K562 (cell line): ENCODE results near the gene ASB6. TPM values are rescaled to one million over a fixed set of nuclear protein-coding genes. Genes with fewer than 3 reads are reported as not detected.

Source experiments
- ATAC-seq: fragments of 200-7000 bp; cut with Tn5 transposase; 3 replicates; pipeline ENCODE4 v1.9.1; 2020; ENCODE audit warnings: moderate library complexity
- BruUV-seq: library from RNA; stranded (reverse); fragments of 400-500 nt; replicated peaks from 2 replicates; lab custom pipeline; 2021; lab: Mats Ljungman, UMichigan
- CTCF ChIA-PET: fragments of 300-600 bp; formaldehyde crosslinking; extraction: SDS; loops from one replicate; lab custom pipeline; 2021; ENCODE audit warnings: low intra/inter-chr PET ratio; lab: Yijun Ruan, JAX
- POLR2A ChIA-PET: fragments of 300-600, 350-650 bp; sonication (Branson Sonifier 250); formaldehyde crosslinking; extraction: SDS; loops from one replicate; lab custom pipeline; 2021; ENCODE audit warnings: antibody characterized with exemption, inconsistent platforms; lab: Yijun Ruan, JAX
- DNase-seq, 4 experiments: peaks; one replicate each; pipeline versions ENCODE4 v3.0.0 to v3.0.0-alpha.2; 2011 to 2018; ENCODE audit warnings: low spot score in 3 of 4, mixed read lengths in 3 of 4; ENCODE audit errors: extremely low read depth in 1 of 4
- FAIRE-seq: peaks from 2 replicates; lab custom pipeline; 2011; peaks lifted over from hg19 to GRCh38; lab: Jason Lieb, UNC
- H2AFZ ChIP-seq: 2 replicates; pipeline ENCODE4 v1.6.0; 2011; ENCODE audit warnings: low read depth, low read length, control low read depth, inconsistent platforms
- H3K27ac ChIP-seq: fragments of 200-600 bp; 3 replicates; pipeline ENCODE4 v1.8.0; 2011; ENCODE audit warnings: low read depth, mild to moderate bottlenecking, control low read depth, inconsistent platforms, low read length, moderate library complexity, mixed read lengths; ENCODE audit errors: extremely low read depth
- H3K27me3 ChIP-seq, 2 experiments: fragments of 300-600 bp in 1 of 2; 2 replicates in 1 of 2; 3 replicates in 1 of 2; pipeline versions ENCODE4 v1.6.0 to v1.8.0; 2011; ENCODE audit warnings: inconsistent platforms in 2 of 2, low read length in 2 of 2, mild to moderate bottlenecking in 1 of 2, mixed read lengths in 1 of 2, moderate library complexity in 1 of 2; ENCODE audit not compliant: control insufficient read depth in 2 of 2, insufficient read depth in 2 of 2
- H3K36me3 ChIP-seq: fragments of 300-600 bp; 3 replicates; pipeline ENCODE4 v1.8.0; 2011; ENCODE audit warnings: mild to moderate bottlenecking, low read length, inconsistent platforms; ENCODE audit not compliant: control insufficient read depth, insufficient read depth
- H3K4me1 ChIP-seq, 2 experiments: fragments of 200-600 bp in 1 of 2; replicated peaks in 1 of 2; 2 replicates in 1 of 2; 3 replicates in 1 of 2; pipeline versions ENCODE4 v1.5.1 to v1.8.0; 2011; ENCODE audit warnings: inconsistent platforms in 2 of 2, low read length in 2 of 2, mild to moderate bottlenecking in 1 of 2, mixed read lengths in 1 of 2, moderate library complexity in 1 of 2; ENCODE audit not compliant: control insufficient read depth in 2 of 2, insufficient read depth in 2 of 2
- H3K4me2 ChIP-seq: 2 replicates; pipeline ENCODE4 v1.6.1; 2011; ENCODE audit warnings: low read length, control low read depth, inconsistent platforms, mixed read lengths; ENCODE audit not compliant: insufficient read depth
- H3K4me3 ChIP-seq: fragments of 200-600 bp; sonication (generic), shearing (Covaris generic); 2 replicates; pipeline ENCODE4 v1.5.1; 2016; ENCODE audit warnings: control low read depth, inconsistent platforms
- H3K79me2 ChIP-seq: fragments of 200-600 bp; 3 replicates; pipeline ENCODE4 v1.8.0; 2011; ENCODE audit warnings: low read length, inconsistent platforms; ENCODE audit not compliant: control insufficient read depth, insufficient read depth
- H3K9ac ChIP-seq, 2 experiments: 2 replicates each; pipeline versions ENCODE4 v1.6.0 to v1.6.1; 2011; ENCODE audit warnings: low read depth in 2 of 2, low read length in 2 of 2, control low read depth in 1 of 2, inconsistent platforms in 1 of 2, mild to moderate bottlenecking in 1 of 2, mixed read lengths in 1 of 2; ENCODE audit not compliant: insufficient read depth in 1 of 2
- H3K9me1 ChIP-seq: one replicate; pipeline ENCODE4 v1.6.0; 2011; ENCODE audit warnings: inconsistent platforms, mild to moderate bottlenecking, low read length, moderate library complexity; ENCODE audit not compliant: control insufficient read depth, insufficient read depth
- H3K9me3 ChIP-seq: replicated peaks from 2 replicates; pipeline ENCODE4 v1.5.1; 2011; ENCODE audit warnings: low read depth, low read length, inconsistent platforms; ENCODE audit not compliant: control insufficient read depth, insufficient read depth
- H4K20me1 ChIP-seq: replicated peaks from 2 replicates; pipeline ENCODE4 v1.6.1; 2011; ENCODE audit warnings: low read length, inconsistent platforms, mixed read lengths; ENCODE audit not compliant: control insufficient read depth, insufficient read depth
- CBFA2T2 ChIP-seq: fragments of 450-650 bp; conservative IDR thresholded peaks from 2 replicates; pipeline ENCODE4 v1.6.1; 2017; ENCODE audit warnings: mild to moderate bottlenecking
- CC2D1A ChIP-seq: fragments of 450-650 bp; IDR thresholded peaks from 2 replicates; pipeline ENCODE4 v1.6.1; 2017; ENCODE audit warnings: mild to moderate bottlenecking
- CEBPZ ChIP-seq: fragments of 150-350 bp; IDR thresholded peaks from 2 replicates; pipeline ENCODE4 v1.6.1; 2014; ENCODE audit warnings: low read depth, mild to moderate bottlenecking, low read length, borderline replicate concordance
- NRF1 ChIP-seq, 2 experiments: fragments of 450-650 bp; IDR thresholded peaks in 1 of 2; conservative IDR thresholded peaks in 1 of 2; 2 replicates each; pipeline ENCODE4 v1.6.1; 2014; ENCODE audit warnings: mild to moderate bottlenecking in 2 of 2
- RAD51 ChIP-seq: fragments of 450-650 bp; IDR thresholded peaks from 2 replicates; pipeline ENCODE4 v1.7.1; 2016; ENCODE audit warnings: low read depth, mild to moderate bottlenecking, borderline replicate concordance
- TEAD4 ChIP-seq, 2 experiments: sonication (generic) in 1 of 2; formaldehyde crosslinking in 1 of 2; IDR thresholded peaks; 2 replicates each; pipeline versions ENCODE4 v1.6.1 to v1.8.0; 2012 to 2022; ENCODE audit warnings: borderline replicate concordance in 1 of 2, inconsistent platforms in 1 of 2, low read length in 1 of 2, mild to moderate bottlenecking in 1 of 2, missing genetic modification reagents in 1 of 2
- TOE1 ChIP-seq, 2 experiments: fragments of 450-650 bp in 1 of 2; sonication (generic) in 1 of 2; formaldehyde crosslinking in 1 of 2; IDR thresholded peaks; 2 replicates each; pipeline versions ENCODE4 v1.7.1 to v1.8.0; 2016 to 2022; ENCODE audit warnings: borderline replicate concordance in 2 of 2, mild to moderate bottlenecking in 2 of 2, antibody characterized with exemption in 1 of 2, inconsistent platforms in 1 of 2, low read depth in 1 of 2, missing genetic modification reagents in 1 of 2, moderate library complexity in 1 of 2
- USF2 ChIP-seq: sonication (generic); formaldehyde crosslinking; IDR thresholded peaks from 2 replicates; pipeline ENCODE4 v1.5.0; 2020; ENCODE audit warnings: missing genetic modification reagents
- WGBS: fragments of 100-300 bp; shearing (Covaris generic); methylation state at CpG from one replicate; pipeline ENCODE4 v1.1.6; 2016; ENCODE audit warnings: low coverage, mixed read lengths; ENCODE audit not compliant: insufficient coverage; ENCODE audit errors: missing lambda C conversion rate; 5-methylcytosine and 5-hydroxymethylcytosine counted together
- in situ Hi-C: fragments of 300-500 bp; cut with MboI; formaldehyde crosslinking; loops from 4 replicates; pipeline ENCODE4 v1.15.0; 2018; ENCODE audit warnings: inconsistent platforms, mixed read lengths
- intact Hi-C: fragments of 100-400 bp; cut with micrococcal nuclease; formaldehyde crosslinking; loops from 2 replicates; pipeline ENCODE4 v1.14.2; 2022
- polyA plus RNA-seq, 8 experiments: library from polyadenylated mRNA; depleted of rRNA in 4 of 8; stranded (reverse) in 5 of 8; unstranded in 3 of 8; fragments of >200 nt; fragmentation: Nextera tagmentation in 2 of 8; fragmentation: Illumina TruSeq in 1 of 8; extraction: Ambion mirVana in 2 of 8; extraction: Trizol in 1 of 8; gene quantifications; 2 replicates each; pipeline versions ENCODE4 v1.2.1 to v1.2.3, GENCODE V29; 2011 to 2014; ENCODE audit warnings: inconsistent platforms in 1 of 8, missing spikeins in 1 of 8
- total RNA-seq, 7 experiments: library from RNA; depleted of rRNA in 6 of 7; stranded (reverse); fragments of >200 nt in 6 of 7; fragmentation: Illumina TruSeq in 2 of 7; extraction: Trizol in 2 of 7; gene quantifications; 2 replicates each; pipeline versions ENCODE4 v1.2.1 to v1.2.3, GENCODE V29; 2011 to 2021; ENCODE audit warnings: low replicate concordance in 1 of 7
- TF ChIP-seq, protein P1 (sequence below): fragments of 450-650 bp; formaldehyde crosslinking; IDR thresholded peaks from 2 replicates; pipeline ENCODE4 v1.4.0; 2020; ENCODE audit warnings: mild to moderate bottlenecking, mixed read lengths
- TF ChIP-seq, protein P2 (sequence below): sonication (generic); formaldehyde crosslinking; IDR thresholded peaks from 2 replicates; pipeline ENCODE4 v1.9.0; 2022; ENCODE audit warnings: mild to moderate bottlenecking, missing genetic modification reagents

The ASB6 gene
- total and polyA plus RNA-seq, 9 of the 15 experiments (the other 6 are each of a cell fraction or from before 2014, with no cell fraction given), result 0.92 to 17.8 (median 11.3) TPM

GRCh38 chr9:129644902-129645301, 3.0 kb upstream of the ASB6 start:
- ChIA-PET POLR2A (interaction anchor here (1.5 kb wide), 1 partner anchor 11 kb away, joined by 3 read pairs; no protein-coding TSS in a partner anchor), CTCF (interaction anchor here (0.9 kb wide), 1 partner anchor 139 kb away, joined by 4 read pairs; no protein-coding TSS in a partner anchor)
- FAIRE-seq, result no peak

More at GRCh38 chr9:129644902-129645301, 3.0 kb upstream of the ASB6 start:
- Histone ChIP-seq H3K4me3 (no peak overlapping the region), H3K4me2 (no peak overlapping the region), H3K9me1 (no peaks in the 10 kb centered on the region), H3K9me3 (no peaks in the 10 kb centered on the region), H3K27me3 (no peaks in the 10 kb centered on the region), H3K79me2 (peaks cover 16% of the 10 kb centered on the region), H2AFZ (no peak overlapping the region), H3K4me1 (peaks cover 0 to 50% of the 10 kb centered on the region in 2 experiments; a peak in 3 of 5 replicates), H3K27ac (no peak overlapping the region), H3K9ac (peak overlapping the region in 1 of 2 experiments; percentile 40; a peak in 1 of 4 replicates), H3K36me3 (peaks cover 2% of the 10 kb centered on the region; the same call in 1 of the 3 replicates), H4K20me1 (peaks cover 7% of the 10 kb centered on the region)
- no peak for ATAC-seq
- intact Hi-C loops (loop anchor here (5.0 to 10.0 kb wide), 3 partner anchors 52 to 240 kb away; no protein-coding TSS in a partner anchor), in situ Hi-C loops (loop anchor here (5.0 kb wide), 1 partner anchor 137 kb away; no protein-coding TSS in a partner anchor)
- BruUV-seq, result no TSS peak
- TF ChIP-seq CBFA2T2, result peak; percentile 62
- TF ChIP-seq TEAD4 (IDR thresholded peaks at IDR 0.05; ENCODE audit: low read length), result no peak
- TF ChIP-seq TEAD4 (CRISPR knock-in tag; IDR thresholded peaks at IDR 0.05; ENCODE audit: borderline replicate concordance), result no peak
- peak; percentile 91 for TF ChIP-seq RAD51
- TF ChIP-seq, protein P1, sequence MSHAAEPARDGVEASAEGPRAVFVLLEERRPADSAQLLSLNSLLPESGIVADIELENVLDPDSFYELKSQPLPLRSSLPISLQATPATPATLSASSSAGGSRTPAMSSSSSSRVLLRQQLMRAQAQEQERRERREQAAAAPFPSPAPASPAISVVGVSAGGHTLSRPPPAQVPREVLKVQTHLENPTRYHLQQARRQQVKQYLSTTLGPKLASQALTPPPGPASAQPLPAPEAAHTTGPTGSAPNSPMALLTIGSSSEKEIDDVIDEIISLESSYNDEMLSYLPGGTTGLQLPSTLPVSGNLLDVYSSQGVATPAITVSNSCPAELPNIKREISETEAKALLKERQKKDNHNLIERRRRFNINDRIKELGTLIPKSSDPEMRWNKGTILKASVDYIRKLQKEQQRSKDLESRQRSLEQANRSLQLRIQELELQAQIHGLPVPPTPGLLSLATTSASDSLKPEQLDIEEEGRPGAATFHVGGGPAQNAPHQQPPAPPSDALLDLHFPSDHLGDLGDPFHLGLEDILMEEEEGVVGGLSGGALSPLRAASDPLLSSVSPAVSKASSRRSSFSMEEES (CRISPR knock-in tag), result peak; percentile 91
- TF ChIP-seq, protein P2, sequence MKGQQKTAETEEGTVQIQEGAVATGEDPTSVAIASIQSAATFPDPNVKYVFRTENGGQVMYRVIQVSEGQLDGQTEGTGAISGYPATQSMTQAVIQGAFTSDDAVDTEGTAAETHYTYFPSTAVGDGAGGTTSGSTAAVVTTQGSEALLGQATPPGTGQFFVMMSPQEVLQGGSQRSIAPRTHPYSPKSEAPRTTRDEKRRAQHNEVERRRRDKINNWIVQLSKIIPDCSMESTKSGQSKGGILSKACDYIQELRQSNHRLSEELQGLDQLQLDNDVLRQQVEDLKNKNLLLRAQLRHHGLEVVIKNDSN, result peak; percentile 71
- peak; percentile 64 for TF ChIP-seq USF2 (CRISPR knock-in tag)
- TF ChIP-seq CC2D1A, result no peak
- TF ChIP-seq CEBPZ, result no peak
- TF ChIP-seq TOE1 (IDR thresholded peaks at IDR 0.05; ENCODE audit: borderline replicate concordance), result peak; percentile 84
- no peak for TF ChIP-seq TOE1 (CRISPR knock-in tag; IDR thresholded peaks at IDR 0.05; ENCODE audit: borderline replicate concordance, low read depth)
- TF ChIP-seq NRF1 (conservative IDR thresholded peaks at IDR 0.05 in 1 of 2, IDR thresholded peaks at IDR 0.05 in 1 of 2), result no peak
- no peak for DNase-seq
- WGBS, result 31% methylated on average over 11 of the region's 17 CpGs
